Osteocyte (in vitro differentiated cells): ENCODE data around the gene PDE4D. TPM values are rescaled to one million over a fixed set of nuclear protein-coding genes. Genes with fewer than 3 reads are reported as not detected.

Experiments
- DNase-seq: peaks from one replicate; pipeline ENCODE4 v3.0.0; 2021; ENCODE audit warnings: mixed read lengths; ENCODE audit not compliant: unreplicated experiment; ENCODE audit errors: extremely low spot score
- H3K27ac Mint-ChIP-seq: one replicate; pipeline ENCODE4 v1.8.0; 2021; ENCODE audit warnings: mild to moderate bottlenecking, mixed read lengths; ENCODE audit not compliant: unreplicated experiment
- H3K27me3 Mint-ChIP-seq: one replicate; pipeline ENCODE4 v1.8.0; 2021; ENCODE audit warnings: mixed read lengths; ENCODE audit not compliant: unreplicated experiment
- H3K36me3 Mint-ChIP-seq: one replicate; pipeline ENCODE4 v1.8.0; 2021; ENCODE audit warnings: mixed read lengths; ENCODE audit not compliant: unreplicated experiment
- H3K4me1 Mint-ChIP-seq: one replicate; pipeline ENCODE4 v1.8.0; 2021; ENCODE audit warnings: mixed read lengths; ENCODE audit not compliant: unreplicated experiment
- H3K4me3 Mint-ChIP-seq: one replicate; pipeline ENCODE4 v1.8.0; 2021; ENCODE audit warnings: mild to moderate bottlenecking, moderate library complexity, mixed read lengths; ENCODE audit not compliant: unreplicated experiment
- H3K9me3 Mint-ChIP-seq: one replicate; pipeline ENCODE4 v1.8.0; 2021; ENCODE audit warnings: mixed read lengths; ENCODE audit not compliant: unreplicated experiment
- total RNA-seq: library from RNA; stranded (reverse); gene quantifications from 2 replicates; pipeline ENCODE4 v1.2.1, GENCODE V29; 2021
- TF ChIP-seq, protein P1 (sequence below): fragments of 200-600 bp; sonication (generic); IDR thresholded peaks from 2 replicates; pipeline ENCODE4 v1.5.0; 2021; ENCODE audit warnings: antibody characterized with exemption, mild to moderate bottlenecking, moderate library complexity

The PDE4D gene
- total RNA-seq, 1 donor from 2014 or later = 24.2 TPM

DNA sequence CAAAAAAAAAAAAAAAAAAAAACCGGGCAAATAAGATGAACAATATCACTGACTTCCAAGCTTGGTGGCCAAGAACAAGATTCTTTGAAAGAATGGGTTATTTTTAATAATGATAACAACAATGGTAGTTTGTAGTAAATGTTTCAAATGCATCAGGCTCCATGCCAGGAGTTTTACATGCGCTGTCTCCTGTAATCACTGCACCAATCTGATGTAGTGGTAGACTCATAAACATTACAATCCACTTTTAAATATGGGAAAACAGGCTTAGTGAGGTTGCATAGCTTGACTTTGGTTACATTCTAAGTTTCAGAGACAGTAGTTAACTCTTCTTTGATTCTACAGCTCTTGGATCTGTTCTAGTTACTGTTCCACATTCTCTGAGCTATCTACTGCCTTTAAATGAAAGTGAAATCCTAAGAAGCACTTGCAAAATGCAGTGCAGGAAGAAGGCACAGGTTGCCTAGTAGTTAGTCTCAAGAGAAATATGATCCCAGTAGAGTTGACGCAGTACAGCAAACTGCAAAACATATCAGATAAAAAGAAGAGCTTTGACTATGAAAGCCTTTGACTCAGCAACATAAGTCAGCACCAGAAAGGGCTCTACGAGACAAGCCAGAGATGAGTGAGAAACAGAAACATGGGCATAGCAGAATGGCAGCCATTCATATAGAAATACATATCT, 62.1 kb downstream of the PDE4D start:
- H3K36me3 Mint-ChIP-seq = no peaks in the 10 kb centered on the region
- H3K9me3 Mint-ChIP-seq = no peaks in the 10 kb centered on the region
- H3K4me3 Mint-ChIP-seq = no peak overlapping the region
- no peaks in the 10 kb centered on the region for H3K4me1 Mint-ChIP-seq
- no peak for DNase-seq
- TF ChIP-seq, protein P1, sequence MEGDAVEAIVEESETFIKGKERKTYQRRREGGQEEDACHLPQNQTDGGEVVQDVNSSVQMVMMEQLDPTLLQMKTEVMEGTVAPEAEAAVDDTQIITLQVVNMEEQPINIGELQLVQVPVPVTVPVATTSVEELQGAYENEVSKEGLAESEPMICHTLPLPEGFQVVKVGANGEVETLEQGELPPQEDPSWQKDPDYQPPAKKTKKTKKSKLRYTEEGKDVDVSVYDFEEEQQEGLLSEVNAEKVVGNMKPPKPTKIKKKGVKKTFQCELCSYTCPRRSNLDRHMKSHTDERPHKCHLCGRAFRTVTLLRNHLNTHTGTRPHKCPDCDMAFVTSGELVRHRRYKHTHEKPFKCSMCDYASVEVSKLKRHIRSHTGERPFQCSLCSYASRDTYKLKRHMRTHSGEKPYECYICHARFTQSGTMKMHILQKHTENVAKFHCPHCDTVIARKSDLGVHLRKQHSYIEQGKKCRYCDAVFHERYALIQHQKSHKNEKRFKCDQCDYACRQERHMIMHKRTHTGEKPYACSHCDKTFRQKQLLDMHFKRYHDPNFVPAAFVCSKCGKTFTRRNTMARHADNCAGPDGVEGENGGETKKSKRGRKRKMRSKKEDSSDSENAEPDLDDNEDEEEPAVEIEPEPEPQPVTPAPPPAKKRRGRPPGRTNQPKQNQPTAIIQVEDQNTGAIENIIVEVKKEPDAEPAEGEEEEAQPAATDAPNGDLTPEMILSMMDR = no peak
- no peak overlapping the region for H3K27ac Mint-ChIP-seq
- peaks cover 58% of the 10 kb centered on the region for H3K27me3 Mint-ChIP-seq

DNA sequence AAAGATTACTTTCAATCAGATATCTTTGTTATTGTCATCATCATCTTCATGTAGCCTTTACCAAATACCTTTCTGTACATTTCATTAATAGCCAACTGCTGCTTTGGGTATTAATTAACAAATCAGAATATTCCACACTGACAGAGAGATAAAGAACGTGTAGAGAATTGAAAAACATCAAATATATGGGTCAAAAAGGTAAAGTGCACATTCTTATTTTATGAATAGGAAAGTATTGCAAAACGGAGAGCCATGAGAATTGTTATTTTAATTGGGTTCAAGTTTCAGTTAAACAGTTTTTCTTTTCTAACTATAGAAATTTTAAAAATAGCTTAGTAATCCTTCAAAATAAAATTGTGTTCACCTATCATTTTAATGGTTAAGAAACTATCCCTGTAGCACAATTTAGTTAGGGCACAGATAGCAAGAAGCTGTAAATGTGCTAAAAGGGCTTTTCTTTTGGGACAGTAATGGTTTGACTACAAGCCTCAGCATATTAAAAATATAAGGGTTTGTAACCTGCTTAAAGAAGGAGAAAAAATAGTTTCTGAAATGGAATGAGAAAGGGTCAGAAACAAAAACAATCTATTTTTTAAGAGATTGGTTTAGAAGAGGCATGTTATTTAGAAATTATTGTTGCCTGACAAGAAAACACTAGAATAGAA, 62.9 kb downstream of the PDE4D start:
- H3K4me3 Mint-ChIP-seq = no peak overlapping the region
- peaks cover 57% of the 10 kb centered on the region for H3K27me3 Mint-ChIP-seq
- TF ChIP-seq, protein P1 = no peak
- no peaks in the 10 kb centered on the region for H3K36me3 Mint-ChIP-seq
- no peak for DNase-seq
- H3K27ac Mint-ChIP-seq = no peak overlapping the region
- H3K9me3 Mint-ChIP-seq = no peaks in the 10 kb centered on the region
- H3K4me1 Mint-ChIP-seq = no peaks in the 10 kb centered on the region

DNA sequence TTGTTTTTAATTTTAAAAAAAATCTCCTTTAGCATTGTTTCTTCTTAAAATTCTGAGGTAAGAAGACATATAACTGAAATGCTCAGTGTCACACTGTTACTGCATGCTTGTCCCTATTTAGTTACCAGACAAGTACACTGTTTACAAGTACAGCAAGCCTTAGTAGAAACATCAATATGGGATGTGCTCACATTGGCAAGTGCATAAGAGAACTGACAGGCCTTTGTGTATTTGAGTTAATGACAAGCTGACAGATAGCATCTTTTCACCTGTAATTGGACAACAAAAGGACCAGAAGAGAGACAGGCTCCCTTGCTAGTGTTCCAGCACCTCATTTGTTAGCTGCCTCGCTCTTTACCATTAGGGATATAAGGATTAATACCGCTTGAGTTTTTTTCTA, 63.6 kb downstream of the PDE4D start:
- TF ChIP-seq, protein P1 = no peak

DNA sequence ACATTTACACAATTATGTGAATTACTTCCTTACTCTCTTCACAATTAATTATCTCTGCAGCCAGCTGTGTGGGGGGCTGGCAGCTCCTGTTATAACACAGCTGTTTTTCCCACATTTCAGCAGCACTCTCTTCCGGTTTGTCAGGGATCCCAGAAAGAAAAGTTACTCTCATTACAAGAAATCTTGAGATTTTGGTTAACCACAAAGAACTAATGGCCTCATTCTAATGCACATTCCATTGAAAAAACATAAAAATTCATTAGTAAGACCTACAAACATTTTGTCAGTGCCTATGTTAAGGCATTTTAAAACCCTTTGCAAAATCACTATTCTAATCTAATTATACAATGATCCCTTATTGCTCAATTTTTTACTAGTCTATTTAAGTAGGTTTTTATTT, 64.1 kb downstream of the PDE4D start:
- Mint-ChIP-seq H3K27ac (no peak overlapping the region), H3K27me3 (peaks cover 57% of the 10 kb centered on the region), H3K36me3 (no peaks in the 10 kb centered on the region), H3K4me1 (no peaks in the 10 kb centered on the region), H3K4me3 (no peak overlapping the region), H3K9me3 (no peaks in the 10 kb centered on the region)
- no peak for DNase-seq
- TF ChIP-seq, protein P1 = no peak

More for the DNA sequence above, 63.6 kb downstream of the PDE4D start:
- Mint-ChIP-seq H3K4me1 (no peaks in the 10 kb centered on the region), H3K27me3 (peaks cover 57% of the 10 kb centered on the region), H3K9me3 (no peaks in the 10 kb centered on the region), H3K27ac (no peak overlapping the region), H3K4me3 (no peak overlapping the region), H3K36me3 (no peaks in the 10 kb centered on the region)
- DNase-seq = no peak

DNA sequence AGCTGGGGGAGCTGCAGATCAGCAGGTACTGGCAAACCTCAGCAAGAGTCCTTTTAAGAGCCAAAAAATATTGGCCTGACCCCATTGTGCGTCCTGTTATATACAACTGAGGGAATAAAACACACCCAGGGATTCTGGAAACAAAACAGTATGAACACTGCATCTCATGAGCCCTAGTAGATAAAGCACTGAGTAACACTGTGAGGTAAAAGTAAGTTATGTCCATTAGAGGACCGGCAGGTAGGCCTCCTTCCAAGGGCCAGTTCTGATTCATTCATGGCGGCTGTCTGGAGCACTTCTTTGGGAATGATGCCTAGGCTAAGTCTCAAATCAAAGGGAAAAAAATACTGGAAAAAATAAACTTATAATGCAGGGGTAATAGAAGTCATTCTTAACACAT, 64.9 kb downstream of the PDE4D start:
- Mint-ChIP-seq H3K4me3 (no peak overlapping the region), H3K27ac (no peak overlapping the region), H3K27me3 (peaks cover 55% of the 10 kb centered on the region), H3K36me3 (no peaks in the 10 kb centered on the region), H3K9me3 (no peaks in the 10 kb centered on the region), H3K4me1 (no peaks in the 10 kb centered on the region)
- DNase-seq = no peak
- TF ChIP-seq, protein P1 = no peak
